ENCODE results near the gene METTL17. TPM values are rescaled to one million over a fixed set of nuclear protein-coding genes. Genes with fewer than 3 reads are reported as not detected.
A peak's percentile ranks its signal among the peaks of the same experiment; 100 is the strongest.

Gene METTL17
- total and polyA plus RNA-seq, 2 of the 13 experiments (the other 11 are each of a cell fraction or from before 2014, with no cell fraction given): 122 to 199 TPM

- TF ChIP-seq EZH2 (conservative IDR thresholded peaks at IDR 0.05; ENCODE audit: low read depth, low read length): no peak
- TF ChIP-seq ATF7 (IDR thresholded peaks at IDR 0.05): no peak
- no peak for TF ChIP-seq ATF7 (CRISPR knock-in tag; IDR thresholded peaks at IDR 0.05)
- peak; percentile 80; the same call in 1 of the 2 replicates for TF ChIP-seq ZNF160 (CRISPR knock-in tag; IDR thresholded peaks at IDR 0.05)
- TF ChIP-seq NAIF1 (CRISPR knock-in tag; IDR thresholded peaks at IDR 0.05; ENCODE audit: borderline replicate concordance): peak; percentile 61; the same call in 1 of the 2 replicates
- peak; percentile 64; the same call in 1 of the 2 replicates for TF ChIP-seq ZNF124 (CRISPR knock-in tag; IDR thresholded peaks at IDR 0.05)
- TF ChIP-seq CC2D1A (CRISPR knock-in tag; IDR thresholded peaks at IDR 0.05): no peak
- peak; percentile 93 for TF ChIP-seq ZNF781 (CRISPR knock-in tag; IDR thresholded peaks at IDR 0.05; ENCODE audit: borderline replicate concordance, not compliant biosample characterization)
- TF ChIP-seq TBP (CRISPR knock-in tag; IDR thresholded peaks at IDR 0.05): no peak
- TF ChIP-seq ZNF557 (CRISPR knock-in tag; IDR thresholded peaks at IDR 0.05): no peak
- TF ChIP-seq SKIL (CRISPR knock-in tag; IDR thresholded peaks at IDR 0.05; ENCODE audit: borderline replicate concordance): no peak
- 0 out of 2 replicates have a peak, but pooled peaks have one; percentile 58 for TF ChIP-seq KLF13 (CRISPR knock-in tag; IDR thresholded peaks at IDR 0.05)
- TF ChIP-seq, protein P1, sequence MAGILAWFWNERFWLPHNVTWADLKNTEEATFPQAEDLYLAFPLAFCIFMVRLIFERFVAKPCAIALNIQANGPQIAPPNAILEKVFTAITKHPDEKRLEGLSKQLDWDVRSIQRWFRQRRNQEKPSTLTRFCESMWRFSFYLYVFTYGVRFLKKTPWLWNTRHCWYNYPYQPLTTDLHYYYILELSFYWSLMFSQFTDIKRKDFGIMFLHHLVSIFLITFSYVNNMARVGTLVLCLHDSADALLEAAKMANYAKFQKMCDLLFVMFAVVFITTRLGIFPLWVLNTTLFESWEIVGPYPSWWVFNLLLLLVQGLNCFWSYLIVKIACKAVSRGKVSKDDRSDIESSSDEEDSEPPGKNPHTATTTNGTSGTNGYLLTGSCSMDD (CRISPR knock-in tag; IDR thresholded peaks at IDR 0.05): no peak
- TF ChIP-seq STAT6 (CRISPR knock-in tag; IDR thresholded peaks at IDR 0.05; ENCODE audit: borderline replicate concordance): peak; percentile 50; the same call in 1 of the 2 replicates
- TF ChIP-seq HIVEP1 (CRISPR knock-in tag; IDR thresholded peaks at IDR 0.05): 0 out of 2 replicates have a peak, but pooled peaks have one; percentile 47
- TF ChIP-seq HNRNPH1 (optimal IDR thresholded peaks at IDR 0.05; ENCODE audit: low read depth, low read length): no peak
- TF ChIP-seq NR2F6 (IDR thresholded peaks at IDR 0.05): no peak
- TF ChIP-seq NR2F6 (CRISPR knock-in tag; IDR thresholded peaks at IDR 0.05): peak; percentile 46; the same call in 1 of the 2 replicates
- TF ChIP-seq, protein P2, sequence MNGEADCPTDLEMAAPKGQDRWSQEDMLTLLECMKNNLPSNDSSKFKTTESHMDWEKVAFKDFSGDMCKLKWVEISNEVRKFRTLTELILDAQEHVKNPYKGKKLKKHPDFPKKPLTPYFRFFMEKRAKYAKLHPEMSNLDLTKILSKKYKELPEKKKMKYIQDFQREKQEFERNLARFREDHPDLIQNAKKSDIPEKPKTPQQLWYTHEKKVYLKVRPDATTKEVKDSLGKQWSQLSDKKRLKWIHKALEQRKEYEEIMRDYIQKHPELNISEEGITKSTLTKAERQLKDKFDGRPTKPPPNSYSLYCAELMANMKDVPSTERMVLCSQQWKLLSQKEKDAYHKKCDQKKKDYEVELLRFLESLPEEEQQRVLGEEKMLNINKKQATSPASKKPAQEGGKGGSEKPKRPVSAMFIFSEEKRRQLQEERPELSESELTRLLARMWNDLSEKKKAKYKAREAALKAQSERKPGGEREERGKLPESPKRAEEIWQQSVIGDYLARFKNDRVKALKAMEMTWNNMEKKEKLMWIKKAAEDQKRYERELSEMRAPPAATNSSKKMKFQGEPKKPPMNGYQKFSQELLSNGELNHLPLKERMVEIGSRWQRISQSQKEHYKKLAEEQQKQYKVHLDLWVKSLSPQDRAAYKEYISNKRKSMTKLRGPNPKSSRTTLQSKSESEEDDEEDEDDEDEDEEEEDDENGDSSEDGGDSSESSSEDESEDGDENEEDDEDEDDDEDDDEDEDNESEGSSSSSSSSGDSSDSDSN (CRISPR knock-in tag; IDR thresholded peaks at IDR 0.05): peak; percentile 70
- TF ChIP-seq ARHGAP35 (CRISPR knock-in tag; IDR thresholded peaks at IDR 0.05; ENCODE audit: borderline replicate concordance): no peak
- TF ChIP-seq GATA4 (IDR thresholded peaks at IDR 0.05; ENCODE audit: borderline replicate concordance, low read depth): no peak; the same call in 1 of the 2 replicates
Observed at GRCh38 chr14:20989787-20990600, at the start of gene METTL17 (continued).

All from HepG2 (cell line).